ENCODE results near the gene ACHE.

- TF ChIP-seq PTBP1 (IDR thresholded peaks at IDR 0.05; ENCODE audit: low read depth, low read length, poor library complexity, severe bottlenecking) (no peak), THAP7 (CRISPR knock-in tag; IDR thresholded peaks at IDR 0.05) (no peak), JARID2 (CRISPR knock-in tag; IDR thresholded peaks at IDR 0.05; ENCODE audit: insufficient replicate concordance) (no peak), TBX3 (IDR thresholded peaks at IDR 0.05; ENCODE audit: borderline replicate concordance) (no peak), SOX6 (IDR thresholded peaks at IDR 0.05) (no peak), SOX6 (CRISPR knock-in tag; IDR thresholded peaks at IDR 0.05) (no peak), HDAC1 (CRISPR knock-in tag; IDR thresholded peaks at IDR 0.05) (no peak), RFX5 (IDR thresholded peaks at IDR 0.05; ENCODE audit: low read depth, low read length) (no peak), MAFG (CRISPR knock-in tag; IDR thresholded peaks at IDR 0.05) (no peak), POLR2A (IDR thresholded peaks at IDR 0.05; ENCODE audit: insufficient read depth in 1 of 2, low read depth in 2 of 2, low read length in 2 of 2) (no peak), PRDM15 (CRISPR knock-in tag; IDR thresholded peaks at IDR 0.05) (no peak), ZNF567 (CRISPR knock-in tag; IDR thresholded peaks at IDR 0.05; ENCODE audit: borderline replicate concordance) (no peak), POLR2AphosphoS5 (IDR thresholded peaks at IDR 0.05; ENCODE audit: low read depth, low read length) (no peak)
Measured at GRCh38 chr7:100867776-100868485, 27.8 kb downstream of the ACHE start.

Measured in HepG2 (cell line).